SK-N-DZ (cell line): ENCODE results near the gene OCEL1.
"Not testable (repeated sequence)": the region's sequence is repeated elsewhere in the genome, so short reads cannot be mapped to it uniquely, and the experiment has no call there.

Experiments
- DNase-seq: peaks from one replicate; pipeline ENCODE4 v3.0.0-alpha.2; 2015; ENCODE audit warnings: low spot score

OCEL1 gene

DNA sequence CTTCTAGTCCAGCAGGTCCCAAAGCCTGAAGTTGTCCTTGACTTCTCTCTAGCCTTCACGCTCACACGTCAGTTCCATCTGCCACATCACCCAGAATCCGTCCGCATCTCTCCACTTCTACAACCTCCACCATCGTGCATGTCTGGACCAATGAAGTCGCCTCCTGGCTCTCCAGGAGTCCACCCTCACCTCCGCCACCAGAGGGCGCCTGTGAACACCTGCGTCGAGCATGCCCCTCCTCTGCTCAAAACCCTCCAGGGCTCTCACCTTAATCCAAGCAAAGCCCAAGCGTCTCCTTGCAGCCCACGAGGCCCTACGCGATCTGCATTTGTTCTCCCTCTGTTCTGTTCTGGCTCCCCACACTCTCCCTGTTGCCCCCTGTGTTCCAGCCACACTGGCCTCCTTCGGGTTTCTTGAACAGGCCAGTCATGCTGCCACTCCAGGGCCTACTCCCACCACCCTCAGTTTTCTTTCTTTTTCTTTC, 34.9 kb downstream of the OCEL1 start:
- peak; percentile 85 for DNase-seq

DNA sequence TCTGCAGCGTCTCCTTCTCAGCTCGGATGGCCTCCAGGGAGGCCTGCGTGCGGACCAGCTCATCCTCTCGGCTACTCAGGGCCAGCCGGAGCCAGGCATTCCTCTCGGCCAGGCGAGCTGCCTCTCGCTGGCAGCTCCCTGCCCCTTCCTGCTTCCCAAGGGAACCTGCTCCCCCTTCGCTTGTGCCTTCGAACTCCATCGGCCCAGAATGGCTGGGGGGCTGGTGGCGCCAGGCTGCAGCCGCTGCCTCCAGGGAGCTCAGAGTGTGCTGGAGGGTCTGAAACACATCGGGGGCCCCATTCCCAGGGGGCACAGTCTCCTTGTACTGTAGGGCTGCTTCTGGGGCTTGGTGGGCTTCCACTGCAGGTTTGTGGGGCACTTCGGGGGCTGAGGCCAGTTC, 36.5 kb downstream of the OCEL1 start:
- no peak for DNase-seq

DNA sequence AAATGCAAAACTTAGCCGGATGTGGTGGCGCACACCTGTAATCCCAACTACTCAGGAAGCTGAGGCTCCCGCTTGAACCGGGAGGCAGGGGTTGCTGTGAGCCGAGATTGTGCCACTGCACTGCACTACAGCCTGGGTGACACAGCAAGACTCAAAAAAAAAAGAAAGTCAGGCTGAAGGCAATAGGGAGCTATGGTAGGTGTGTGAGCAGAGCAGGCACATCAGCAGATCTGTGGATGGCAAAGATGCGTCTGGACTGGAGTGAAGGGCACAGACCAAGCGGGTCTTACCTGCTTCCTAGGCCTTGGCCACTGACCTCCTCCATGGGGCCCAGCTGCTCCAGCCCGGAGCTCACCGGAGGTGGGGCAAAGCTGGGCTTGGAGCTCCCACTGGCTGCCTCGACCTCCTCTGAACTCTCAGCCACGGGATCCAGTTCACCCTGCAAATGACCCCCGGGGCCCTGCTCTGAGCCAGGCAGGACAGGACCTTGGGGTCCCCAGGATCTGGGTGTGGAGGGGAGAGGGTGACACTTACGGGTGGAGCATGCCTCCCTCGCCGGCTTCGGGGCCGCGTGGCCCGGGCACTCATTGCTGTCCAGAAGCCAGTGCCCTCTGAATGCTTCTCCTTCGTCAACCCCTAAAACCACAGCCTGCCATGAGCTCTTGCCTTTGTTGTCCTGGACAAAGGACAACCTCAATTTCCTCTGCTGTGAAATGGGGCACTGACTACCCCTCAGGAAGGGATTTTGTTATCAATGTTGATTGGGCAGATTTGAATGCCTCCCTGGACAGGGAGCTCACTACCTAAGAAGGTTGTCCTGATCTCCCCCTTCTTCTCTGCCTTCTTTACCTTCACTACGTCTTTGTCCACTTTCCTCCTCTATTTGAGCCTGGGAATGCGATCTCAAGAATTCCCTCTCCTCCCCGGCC, 38.0 kb downstream of the OCEL1 start:
- DNase-seq, result no peak

DNA sequence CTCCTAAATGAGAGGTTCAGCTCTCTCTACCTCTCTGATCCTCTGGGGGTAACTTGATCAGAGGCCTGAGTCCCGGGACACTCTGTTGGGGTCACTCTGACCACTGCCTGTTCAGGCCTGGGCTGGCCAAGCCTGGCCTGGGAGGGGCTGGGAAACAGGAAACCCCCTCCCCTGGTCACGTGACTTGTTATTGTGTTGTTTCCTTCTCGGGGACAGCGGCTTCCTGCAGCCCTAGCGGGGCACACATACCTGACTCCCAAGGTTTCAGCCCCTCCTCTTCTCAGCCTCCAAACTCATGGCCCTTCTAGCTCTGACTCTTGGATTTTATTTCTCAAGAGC, 38.6 kb downstream of the OCEL1 start, which contains the start of gene USHBP1:
Gene USHBP1 (minus strand): TSS at position 105 of the 339 bp plus-strand sequence. CDS start 446 bp downstream, outside the sequence.
- DNase-seq, result no peak

DNA sequence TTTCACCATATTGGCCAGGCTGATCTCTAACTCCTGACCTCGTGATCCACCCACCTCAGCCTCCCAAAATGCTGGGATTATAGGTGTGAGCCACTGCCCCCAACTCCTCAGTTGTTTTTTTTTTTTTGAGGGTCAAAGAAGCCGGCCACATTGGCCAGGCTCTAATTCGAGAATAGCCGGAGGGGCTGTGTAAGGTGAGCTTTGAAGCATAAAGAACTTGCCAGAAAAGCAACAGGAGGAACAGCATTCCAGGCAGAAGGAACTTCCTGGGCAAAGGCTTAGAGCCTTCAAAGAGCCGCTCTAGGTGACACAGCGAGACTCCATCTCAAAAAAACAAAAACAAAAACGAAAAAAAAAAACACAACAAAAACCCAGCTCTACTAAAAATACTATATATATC, 40.0 kb downstream of the OCEL1 start:
- no peak for DNase-seq

DNA sequence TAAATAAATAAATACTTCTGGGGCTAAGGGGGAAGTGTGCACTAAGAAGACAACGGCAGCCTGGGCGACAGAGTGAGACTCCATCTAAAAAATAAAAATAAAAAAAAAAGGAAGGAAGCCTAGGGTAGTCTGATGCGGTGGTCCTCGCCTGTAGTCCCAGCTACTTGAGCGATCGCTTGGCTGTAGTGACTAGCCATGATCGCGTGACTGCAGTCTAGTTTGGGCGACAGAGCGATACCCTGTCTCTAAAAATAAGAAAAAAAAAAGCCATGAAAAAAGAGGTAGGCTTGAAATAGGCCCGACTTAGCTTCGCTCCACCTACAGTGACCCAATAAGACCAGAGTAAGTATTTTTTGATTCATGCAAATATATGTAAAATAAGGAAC, 40.6 kb downstream of the OCEL1 start:
- no peak for DNase-seq

DNA sequence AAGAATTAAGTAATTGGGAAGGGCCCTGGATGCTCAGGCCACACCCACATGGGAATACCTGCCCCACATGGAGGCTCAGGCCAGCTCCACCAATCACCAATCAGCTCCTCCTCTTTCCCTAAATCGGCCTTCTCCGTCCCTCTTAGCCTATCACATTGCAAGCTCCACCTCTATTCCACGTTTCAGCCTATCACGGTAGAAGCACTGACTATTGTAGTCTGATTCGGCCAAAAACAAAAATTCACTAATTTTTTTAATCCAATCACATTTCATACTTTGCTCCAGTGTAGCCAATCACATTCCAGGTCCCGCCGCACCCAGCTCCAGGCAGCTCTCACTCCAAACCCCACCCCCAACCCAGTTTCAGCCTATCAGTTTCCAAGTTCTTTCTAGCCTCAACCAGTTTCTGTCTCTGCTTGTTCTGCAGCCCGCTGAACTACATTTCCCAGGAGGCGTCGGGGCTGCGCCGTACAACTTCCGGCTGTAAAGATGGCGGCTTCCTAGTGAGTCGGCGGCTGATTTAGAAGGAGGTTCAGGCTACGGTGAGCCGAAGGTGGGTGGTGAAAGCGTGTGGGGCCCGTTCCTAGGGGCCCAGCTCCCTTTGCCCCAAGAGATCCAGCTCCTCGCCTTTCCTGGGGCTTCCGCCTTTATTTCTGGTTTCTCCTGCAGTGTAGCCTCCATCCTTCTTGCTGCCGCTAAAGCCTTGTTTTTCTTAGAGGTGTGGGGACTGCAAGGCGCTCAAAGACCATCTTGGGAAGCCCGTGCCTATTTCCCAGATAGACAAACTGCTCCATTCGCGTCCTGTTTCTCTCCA, 41.2 kb downstream of the OCEL1 start, which contains the start of gene BABAM1:
Gene BABAM1 (plus strand): TSS at position 469 of the 814 bp plus-strand sequence. CDS start 1,364 bp downstream, outside the sequence.
- peak; percentile 97 for DNase-seq

DNA sequence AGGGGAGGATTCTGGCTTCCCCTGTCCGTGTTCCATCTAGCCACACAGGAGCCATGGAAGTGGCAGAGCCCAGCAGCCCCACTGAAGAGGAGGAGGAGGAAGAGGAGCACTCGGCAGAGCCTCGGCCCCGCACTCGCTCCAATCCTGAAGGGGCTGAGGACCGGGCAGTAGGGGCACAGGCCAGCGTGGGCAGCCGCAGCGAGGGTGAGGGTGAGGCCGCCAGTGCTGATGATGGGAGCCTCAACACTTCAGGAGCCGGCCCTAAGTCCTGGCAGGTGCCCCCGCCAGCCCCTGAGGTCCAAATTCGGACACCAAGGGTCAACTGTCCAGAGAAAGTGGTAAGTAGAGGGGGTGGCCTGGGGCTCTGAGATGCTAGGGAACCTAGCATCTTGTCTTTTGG, 42.7 kb downstream of the OCEL1 start:
- no peak for DNase-seq

DNA sequence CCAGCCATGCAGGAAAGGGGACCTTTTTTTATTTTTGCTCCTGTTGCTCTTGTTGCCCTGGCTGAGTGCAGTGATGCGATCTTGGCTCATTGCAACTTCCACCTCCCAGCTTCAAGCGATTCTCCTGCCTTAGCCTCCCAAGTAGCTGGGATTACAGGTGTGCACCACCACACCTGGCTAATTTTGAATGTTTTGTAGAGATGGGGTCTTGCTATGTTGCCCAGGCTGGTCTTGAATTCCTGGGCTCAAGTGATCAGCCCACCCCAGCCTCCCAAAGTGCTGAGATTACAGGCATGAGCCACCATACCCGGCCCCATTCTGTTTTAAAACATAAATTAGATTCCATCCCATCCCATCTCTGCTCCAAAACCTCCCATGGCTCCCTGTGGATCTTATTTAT, 48.9 kb downstream of the OCEL1 start:
- not testable (repeated sequence) for DNase-seq

DNA sequence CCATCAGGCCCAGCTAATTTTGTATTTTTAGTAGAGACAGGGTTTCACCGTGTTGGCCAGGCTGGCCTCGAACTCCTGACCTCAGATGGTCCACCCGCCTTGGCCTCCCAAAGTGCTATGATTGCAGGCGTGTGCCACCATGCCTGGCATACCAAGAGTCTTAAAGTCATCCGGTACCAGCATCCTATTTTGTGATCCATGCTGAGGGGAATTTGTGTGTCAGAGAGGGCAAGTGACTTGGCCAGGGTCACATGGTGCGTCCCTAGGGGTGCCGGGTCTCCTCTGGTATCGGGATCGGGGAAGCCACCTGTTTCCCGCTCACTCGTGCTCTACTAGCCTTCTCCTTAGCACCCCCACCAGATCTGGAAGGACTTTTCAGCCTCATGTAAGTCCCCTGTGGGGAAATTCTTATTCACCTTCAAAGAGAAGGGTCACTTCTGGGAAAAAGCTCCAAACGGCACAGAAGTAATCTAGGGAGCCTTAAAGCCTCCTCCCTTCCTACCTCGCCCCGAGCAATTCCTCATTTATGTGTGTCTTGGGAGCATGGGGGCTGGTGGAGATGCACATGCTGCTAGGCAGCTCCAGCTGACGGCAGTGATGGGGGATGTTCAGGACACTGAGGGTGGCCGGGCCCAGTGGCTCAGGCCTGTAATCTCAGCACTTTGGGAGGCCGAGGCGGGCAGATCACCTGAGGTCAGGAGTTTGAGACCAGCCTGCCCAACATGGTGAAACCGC, 49.6 kb downstream of the OCEL1 start:
- no peak for DNase-seq
